Activated CD4-positive, alpha-beta T cell treated with anti-CD3 and anti-CD28 coated beads for 36 hours (primary cell): Measurements from ENCODE around the gene LDHAL6B. TPM values are rescaled to one million over a fixed set of nuclear protein-coding genes. Genes with fewer than 3 reads are reported as not detected.

Experiments
- ATAC-seq: fragments of 200-7000 bp; cut with Tn5 transposase; one replicate; pipeline ENCODE4 v1.10.0; 2021; ENCODE audit warnings: mild to moderate bottlenecking, moderate library complexity
- CTCF ChIA-PET: fragments of 350-600 bp; sonication (Branson Sonifier 250); formaldehyde crosslinking; loops from one replicate; lab custom pipeline; 2021; ENCODE audit warnings: antibody characterized with exemption; lab: Charles Lee
- POLR2A ChIA-PET: fragments of 350-600 bp; sonication (Branson Sonifier 250); formaldehyde crosslinking; loops from one replicate; lab custom pipeline; 2021; ENCODE audit warnings: antibody characterized with exemption, inconsistent platforms; lab: Charles Lee
- DNase-seq: peaks from one replicate; pipeline ENCODE4 v3.0.0-alpha.2; 2020
- H3K27ac Mint-ChIP-seq: one replicate; pipeline ENCODE4 v1.8.0; 2021; ENCODE audit warnings: mixed read lengths
- H3K27me3 Mint-ChIP-seq: one replicate; pipeline ENCODE4 v1.8.0; 2021; ENCODE audit warnings: mixed read lengths
- H3K36me3 Mint-ChIP-seq: one replicate; pipeline ENCODE4 v1.8.0; 2021; ENCODE audit warnings: low read depth, mixed read lengths
- H3K4me1 Mint-ChIP-seq: one replicate; pipeline ENCODE4 v1.8.0; 2021; ENCODE audit warnings: mixed read lengths
- H3K4me3 Mint-ChIP-seq: one replicate; pipeline ENCODE4 v1.8.0; 2021; ENCODE audit warnings: mild to moderate bottlenecking, moderate library complexity, mixed read lengths
- H3K9me3 Mint-ChIP-seq: one replicate; pipeline ENCODE4 v1.8.0; 2021; ENCODE audit warnings: low read depth, mixed read lengths
- intact Hi-C, 2 experiments: fragments of 100-400 bp; cut with DNase I in 1 of 2; cut with micrococcal nuclease in 1 of 2; formaldehyde crosslinking; loops; one replicate each; pipeline versions ENCODE4 v1.14.2 to v1.15.1; 2022 to 2024; cut with DNase I, micrococcal nuclease
- total RNA-seq, 2 experiments: library from RNA; stranded (reverse); gene quantifications; one replicate each; pipeline ENCODE4 v1.2.3, GENCODE V29; 2021

The LDHAL6B gene
- total RNA-seq, 2 experiments from 2014 or later = not detected

GRCh38 chr15:59237119-59237855 is 30.6 kb downstream of the LDHAL6B start:
- Mint-ChIP-seq H3K36me3 (no peaks in the 10 kb centered on the region), H3K4me1 (no peaks in the 10 kb centered on the region), H3K27me3 (no peaks in the 10 kb centered on the region), H3K4me3 (no peak overlapping the region), H3K9me3 (no peaks in the 10 kb centered on the region), H3K27ac (no peak overlapping the region)
- intact Hi-C loops = no loop called here
- no peak for DNase-seq
- POLR2A ChIA-PET = no interaction called here
- CTCF ChIA-PET = interaction anchor here (0.8 kb wide), 1 partner anchor 20 kb away, joined by 3 read pairs; no protein-coding TSS in a partner anchor
- no peak for ATAC-seq

GRCh38 chr15:59237924-59238331 is 31.3 kb downstream of the LDHAL6B start:
- DNase-seq (no peak), ATAC-seq (no peak)
- Mint-ChIP-seq H3K4me3 (no peak overlapping the region), H3K36me3 (no peaks in the 10 kb centered on the region), H3K4me1 (no peaks in the 10 kb centered on the region), H3K27ac (no peak overlapping the region), H3K9me3 (no peaks in the 10 kb centered on the region), H3K27me3 (no peaks in the 10 kb centered on the region)
- ChIA-PET CTCF (interaction anchor here (0.6 to 0.8 kb wide), 2 partner anchors 19 to 31 kb away, joined by 3 read pairs; partner anchors contain the start of gene LDHAL6B), POLR2A (no interaction called here)
- intact Hi-C loops = no loop called here

GRCh38 chr15:59240036-59240435 is 33.4 kb downstream of the LDHAL6B start:
- no peaks in the 10 kb centered on the region for H3K27me3 Mint-ChIP-seq
- H3K9me3 Mint-ChIP-seq = no peaks in the 10 kb centered on the region

GRCh38 chr15:59242649-59243048 is 36.0 kb downstream of the LDHAL6B start:
- POLR2A ChIA-PET = no interaction called here
- Mint-ChIP-seq H3K27me3 (no peaks in the 10 kb centered on the region), H3K9me3 (no peaks in the 10 kb centered on the region), H3K4me1 (no peaks in the 10 kb centered on the region), H3K36me3 (no peaks in the 10 kb centered on the region), H3K27ac (no peak overlapping the region), H3K4me3 (no peak overlapping the region)
- ATAC-seq (no peak), DNase-seq (no peak)
- intact Hi-C loops = loop anchor here in 1 of 2 experiments (10.0 kb wide), 1 partner anchor 132 kb away; the partner anchor contains the start of gene MYO1E
- CTCF ChIA-PET = interaction anchor here (0.7 to 1.2 kb wide), 2 partner anchors 73 to 933 kb away, joined by 4 read pairs; no protein-coding TSS in a partner anchor

More at GRCh38 chr15:59240036-59240435, 33.4 kb downstream of the LDHAL6B start:
- Mint-ChIP-seq H3K4me3 (no peak overlapping the region), H3K27ac (no peak overlapping the region), H3K4me1 (no peaks in the 10 kb centered on the region), H3K36me3 (no peaks in the 10 kb centered on the region)
- ChIA-PET CTCF (interaction anchor here (1.0 kb wide), 1 partner anchor 16 kb away, joined by 3 read pairs; no protein-coding TSS in a partner anchor), POLR2A (no interaction called here)
- DNase-seq = no peak
- no peak for ATAC-seq
- intact Hi-C loops = loop anchor here in 1 of 2 experiments (10.0 kb wide), 1 partner anchor 135 kb away; the partner anchor contains the start of gene MYO1E

GRCh38 chr15:59243622-59244021 is 37.0 kb downstream of the LDHAL6B start:
- Mint-ChIP-seq H3K4me1 (no peaks in the 10 kb centered on the region), H3K4me3 (no peak overlapping the region), H3K9me3 (no peaks in the 10 kb centered on the region), H3K27ac (no peak overlapping the region), H3K36me3 (no peaks in the 10 kb centered on the region), H3K27me3 (no peaks in the 10 kb centered on the region)
- ChIA-PET CTCF (no interaction called here), POLR2A (no interaction called here)
- DNase-seq (no peak), ATAC-seq (no peak)
- intact Hi-C loops = loop anchor here in 1 of 2 experiments (10.0 kb wide), 1 partner anchor 131 kb away; the partner anchor contains the start of gene MYO1E

- no peaks in the 10 kb centered on the region for H3K27me3 Mint-ChIP-seq
- ChIA-PET POLR2A (no interaction called here), CTCF (no interaction called here)
- intact Hi-C loops = loop anchor here in 1 of 2 experiments (10.0 kb wide), 1 partner anchor 130 kb away; the partner anchor contains the start of gene MYO1E
- no peaks in the 10 kb centered on the region for H3K4me1 Mint-ChIP-seq
- no peaks in the 10 kb centered on the region for H3K36me3 Mint-ChIP-seq
- H3K27ac Mint-ChIP-seq = no peak overlapping the region
- no peak overlapping the region for H3K4me3 Mint-ChIP-seq
- H3K9me3 Mint-ChIP-seq = no peaks in the 10 kb centered on the region
- no peak for DNase-seq
- ATAC-seq = no peak
Observed at GRCh38 chr15:59244337-59244736, 37.7 kb downstream of the LDHAL6B start.

GRCh38 chr15:59245559-59245958 is 38.9 kb downstream of the LDHAL6B start:
- H3K36me3 Mint-ChIP-seq = no peaks in the 10 kb centered on the region
- H3K4me1 Mint-ChIP-seq = no peaks in the 10 kb centered on the region
- no peak for DNase-seq
- ChIA-PET CTCF (interaction anchor here (1.1 to 4.9 kb wide), 4 partner anchors 19 to 287 kb away, joined by 3 to 44 read pairs (median 12); no protein-coding TSS in a partner anchor), POLR2A (no interaction called here)
- intact Hi-C loops = loop anchor here (5.0 to 10.0 kb wide), 3 partner anchors 127 to 268 kb away; partner anchors contain the start of gene MYO1E (in 2 of the 2)
- no peak overlapping the region for H3K27ac Mint-ChIP-seq
- H3K9me3 Mint-ChIP-seq = no peaks in the 10 kb centered on the region
- no peak for ATAC-seq
- H3K27me3 Mint-ChIP-seq = no peaks in the 10 kb centered on the region
- H3K4me3 Mint-ChIP-seq = no peak overlapping the region

GRCh38 chr15:59247364-59247763 is 40.7 kb downstream of the LDHAL6B start:
- Mint-ChIP-seq H3K27me3 (no peaks in the 10 kb centered on the region), H3K27ac (no peak overlapping the region), H3K4me1 (peaks cover 3% of the 10 kb centered on the region), H3K4me3 (no peak overlapping the region), H3K9me3 (no peaks in the 10 kb centered on the region), H3K36me3 (no peaks in the 10 kb centered on the region)
- intact Hi-C loops = loop anchor here (1.0 to 10.0 kb wide), 6 partner anchors 125 to 281 kb away; partner anchors contain the start of gene MYO1E (in 2 of the 2)
- ChIA-PET POLR2A (no interaction called here), CTCF (interaction anchor here (0.7 to 4.9 kb wide), 16 partner anchors 8 to 289 kb away, joined by 3 to 44 read pairs (median 4); no protein-coding TSS in a partner anchor)
- ATAC-seq (peak; percentile 55), DNase-seq (peak; percentile 66)

GRCh38 chr15:59249816-59250215 is 43.2 kb downstream of the LDHAL6B start:
- Mint-ChIP-seq H3K4me3 (no peak overlapping the region), H3K27ac (no peak overlapping the region), H3K4me1 (peaks cover 3% of the 10 kb centered on the region), H3K9me3 (no peaks in the 10 kb centered on the region), H3K36me3 (no peaks in the 10 kb centered on the region), H3K27me3 (peaks cover 2% of the 10 kb centered on the region)
- POLR2A ChIA-PET = no interaction called here
- no peak for DNase-seq
- intact Hi-C loops = loop anchor here (5.0 to 10.0 kb wide), 3 partner anchors 122 to 273 kb away; partner anchors contain the start of gene MYO1E (in 2 of the 2)
- CTCF ChIA-PET = no interaction called here
- ATAC-seq = no peak

- H3K27ac Mint-ChIP-seq = no peak overlapping the region
- intact Hi-C loops = no loop called here
- no peaks in the 10 kb centered on the region for H3K36me3 Mint-ChIP-seq
- H3K4me3 Mint-ChIP-seq = no peak overlapping the region
- ChIA-PET CTCF (interaction anchor here (0.8 kb wide), 1 partner anchor 917 kb away, joined by 4 read pairs; no protein-coding TSS in a partner anchor), POLR2A (no interaction called here)
- DNase-seq = no peak
- peaks cover 2% of the 10 kb centered on the region for H3K27me3 Mint-ChIP-seq
- peaks cover 3% of the 10 kb centered on the region for H3K4me1 Mint-ChIP-seq
- no peaks in the 10 kb centered on the region for H3K9me3 Mint-ChIP-seq
- no peak for ATAC-seq
Observed at GRCh38 chr15:59250249-59250648, 43.6 kb downstream of the LDHAL6B start.

- H3K27ac Mint-ChIP-seq = no peak overlapping the region
- intact Hi-C loops = no loop called here
- peaks cover 2% of the 10 kb centered on the region for H3K27me3 Mint-ChIP-seq
- no peak overlapping the region for H3K4me3 Mint-ChIP-seq
- no peak for DNase-seq
- ChIA-PET POLR2A (no interaction called here), CTCF (interaction anchor here (0.8 kb wide), 1 partner anchor 918 kb away, joined by 4 read pairs; no protein-coding TSS in a partner anchor)
- no peaks in the 10 kb centered on the region for H3K36me3 Mint-ChIP-seq
- ATAC-seq = no peak
- peaks cover 10% of the 10 kb centered on the region for H3K4me1 Mint-ChIP-seq
- no peaks in the 10 kb centered on the region for H3K9me3 Mint-ChIP-seq
Observed at GRCh38 chr15:59251001-59251845, 44.6 kb downstream of the LDHAL6B start.
